Measurements from ENCODE around the gene C3orf20. TPM values are rescaled to one million over a fixed set of nuclear protein-coding genes. Genes with fewer than 3 reads are reported as not detected.

The C3orf20 gene
- total RNA-seq, 1 donor: not detected

DNA sequence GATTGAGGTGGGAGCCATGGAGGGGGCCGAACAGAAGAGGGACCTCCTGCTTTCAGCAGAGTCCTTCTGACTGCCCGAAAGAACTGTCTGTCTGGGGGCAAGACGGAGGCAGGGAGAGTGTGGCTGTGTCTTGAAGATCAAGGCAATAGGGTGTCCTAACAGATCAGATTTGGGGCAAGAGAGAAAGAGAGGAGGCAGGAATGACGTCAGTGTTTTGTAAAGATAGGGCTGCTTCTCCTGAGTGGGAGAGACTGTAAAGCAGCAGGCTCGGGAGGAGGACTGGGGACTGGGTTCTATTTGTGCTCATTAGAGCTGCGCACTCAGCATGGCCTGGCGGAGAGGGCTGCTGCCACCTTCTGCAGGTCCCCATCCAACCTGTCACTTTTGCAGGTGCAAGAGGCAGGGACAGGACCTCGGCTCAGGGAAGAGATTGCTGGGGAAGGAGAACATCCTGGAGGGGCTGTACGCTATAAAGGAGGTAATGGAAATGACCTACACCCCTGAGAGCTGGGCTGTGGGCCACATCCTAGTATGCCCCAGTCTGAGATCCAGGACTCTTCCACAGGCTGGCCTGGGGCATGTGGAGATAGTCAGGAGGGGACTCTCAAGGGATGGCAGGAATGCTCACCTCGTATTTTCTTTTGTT lies 114.8 kb downstream of the C3orf20 start:
- no peak overlapping the region for H3K4me3 ChIP-seq (ENCODE audit: low read depth, low read length)
- TF ChIP-seq, protein P1, sequence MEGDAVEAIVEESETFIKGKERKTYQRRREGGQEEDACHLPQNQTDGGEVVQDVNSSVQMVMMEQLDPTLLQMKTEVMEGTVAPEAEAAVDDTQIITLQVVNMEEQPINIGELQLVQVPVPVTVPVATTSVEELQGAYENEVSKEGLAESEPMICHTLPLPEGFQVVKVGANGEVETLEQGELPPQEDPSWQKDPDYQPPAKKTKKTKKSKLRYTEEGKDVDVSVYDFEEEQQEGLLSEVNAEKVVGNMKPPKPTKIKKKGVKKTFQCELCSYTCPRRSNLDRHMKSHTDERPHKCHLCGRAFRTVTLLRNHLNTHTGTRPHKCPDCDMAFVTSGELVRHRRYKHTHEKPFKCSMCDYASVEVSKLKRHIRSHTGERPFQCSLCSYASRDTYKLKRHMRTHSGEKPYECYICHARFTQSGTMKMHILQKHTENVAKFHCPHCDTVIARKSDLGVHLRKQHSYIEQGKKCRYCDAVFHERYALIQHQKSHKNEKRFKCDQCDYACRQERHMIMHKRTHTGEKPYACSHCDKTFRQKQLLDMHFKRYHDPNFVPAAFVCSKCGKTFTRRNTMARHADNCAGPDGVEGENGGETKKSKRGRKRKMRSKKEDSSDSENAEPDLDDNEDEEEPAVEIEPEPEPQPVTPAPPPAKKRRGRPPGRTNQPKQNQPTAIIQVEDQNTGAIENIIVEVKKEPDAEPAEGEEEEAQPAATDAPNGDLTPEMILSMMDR (IDR thresholded peaks at IDR 0.05; ENCODE audit: insufficient read depth, low read depth, low read length): no peak
- no peak for DNase-seq (ENCODE audit: low read depth)

DNA sequence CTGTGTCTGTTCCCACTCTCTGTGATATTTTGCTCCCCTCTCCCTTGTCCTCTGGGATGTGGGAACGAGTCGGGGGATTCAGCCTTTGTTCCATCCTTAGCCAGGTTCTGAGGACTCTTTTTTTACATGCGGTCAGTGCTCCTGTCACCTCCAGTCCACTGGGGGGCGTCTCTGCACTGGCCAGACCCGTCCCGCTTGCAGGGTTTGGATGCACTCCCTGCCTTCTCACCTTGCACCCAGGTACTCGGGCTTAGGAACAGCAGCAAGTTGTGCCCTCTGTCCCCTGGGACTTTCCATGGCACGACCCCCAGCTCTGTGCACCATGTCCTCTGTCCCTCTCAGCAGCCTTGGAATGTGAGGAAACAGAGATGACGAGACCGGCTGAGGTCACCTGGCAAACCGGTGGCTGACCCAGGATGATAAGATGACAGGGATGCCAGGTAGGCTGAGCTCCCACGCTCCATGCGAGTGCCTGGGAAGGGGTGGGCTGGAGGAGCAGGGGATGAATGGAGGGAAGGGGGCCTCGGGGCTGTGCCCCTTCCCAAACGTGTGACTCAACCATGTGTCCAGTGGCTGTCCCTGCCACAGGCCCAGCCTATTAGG lies 116.5 kb downstream of the C3orf20 start:
- TF ChIP-seq, protein P1 (IDR thresholded peaks at IDR 0.05; ENCODE audit: insufficient read depth, low read depth, low read length): peak; percentile 79
- peak; percentile 41 for DNase-seq (ENCODE audit: low read depth)
- no peak overlapping the region for H3K4me3 ChIP-seq (ENCODE audit: low read depth, low read length)

DNA sequence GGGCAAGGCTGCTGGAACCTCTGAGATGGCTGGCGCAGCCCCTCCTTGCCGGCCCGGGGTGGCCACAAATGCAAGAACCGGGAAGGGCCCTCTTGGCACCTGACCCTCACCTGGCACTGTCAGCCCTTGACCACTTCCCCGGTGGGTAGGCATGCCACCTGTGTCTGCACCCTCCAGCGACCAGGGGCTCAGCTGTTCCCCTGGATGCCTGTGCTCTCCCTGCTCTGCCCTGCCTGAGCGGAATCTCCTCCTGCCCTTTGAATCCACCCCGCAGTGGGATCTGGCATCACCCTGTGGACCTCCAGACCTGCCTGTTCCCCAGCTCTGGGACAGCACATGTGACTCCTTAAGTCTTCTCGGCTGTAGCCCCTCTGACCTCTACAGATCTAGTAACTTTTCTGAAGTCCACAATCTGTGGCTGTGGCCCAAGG lies 117.8 kb downstream of the C3orf20 start:
- no peak overlapping the region for H3K4me3 ChIP-seq (ENCODE audit: low read depth, low read length)
- no peak for DNase-seq (ENCODE audit: low read depth)
- TF ChIP-seq, protein P1 (IDR thresholded peaks at IDR 0.05; ENCODE audit: insufficient read depth, low read depth, low read length): no peak

DNA sequence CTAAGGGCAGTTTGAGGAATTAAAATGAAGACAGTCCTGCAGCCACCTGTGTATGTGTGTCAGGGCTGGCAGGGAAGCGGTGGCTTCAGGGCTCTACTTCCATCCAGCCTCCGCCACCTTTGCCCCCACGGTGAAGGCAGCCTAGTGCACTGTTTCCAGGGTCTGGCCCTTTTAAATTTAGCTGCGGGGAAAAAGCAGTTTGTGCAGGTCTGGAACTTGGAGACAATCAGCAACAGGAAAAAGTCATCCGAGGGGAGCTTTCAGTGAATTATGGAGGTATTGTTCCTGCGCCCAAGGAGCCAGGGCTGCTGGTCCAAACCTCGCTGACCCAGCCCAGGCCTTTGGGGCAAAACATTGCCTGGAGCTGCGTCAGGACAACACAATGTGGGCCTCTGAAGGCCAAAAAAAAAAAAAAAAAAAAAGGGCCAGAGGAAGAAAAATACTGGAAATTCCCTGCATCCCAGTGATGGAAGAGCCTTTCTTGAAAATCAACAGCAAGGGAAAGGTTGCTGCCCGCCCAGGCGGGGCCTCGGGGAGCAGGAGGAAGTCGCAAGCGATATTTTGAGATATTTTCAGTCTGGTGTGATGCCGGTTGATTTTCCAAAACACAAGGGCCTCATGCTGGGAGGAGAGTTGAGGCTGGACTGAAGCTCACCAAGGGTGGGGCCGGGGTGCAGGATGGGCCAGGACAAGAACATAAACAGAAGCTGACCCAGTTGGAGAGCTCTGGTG lies 118.4 kb downstream of the C3orf20 start:
- DNase-seq (ENCODE audit: low read depth): no peak
- H3K4me3 ChIP-seq (ENCODE audit: low read depth, low read length): no peak overlapping the region
- TF ChIP-seq, protein P1 (IDR thresholded peaks at IDR 0.05; ENCODE audit: insufficient read depth, low read depth, low read length): no peak

DNA sequence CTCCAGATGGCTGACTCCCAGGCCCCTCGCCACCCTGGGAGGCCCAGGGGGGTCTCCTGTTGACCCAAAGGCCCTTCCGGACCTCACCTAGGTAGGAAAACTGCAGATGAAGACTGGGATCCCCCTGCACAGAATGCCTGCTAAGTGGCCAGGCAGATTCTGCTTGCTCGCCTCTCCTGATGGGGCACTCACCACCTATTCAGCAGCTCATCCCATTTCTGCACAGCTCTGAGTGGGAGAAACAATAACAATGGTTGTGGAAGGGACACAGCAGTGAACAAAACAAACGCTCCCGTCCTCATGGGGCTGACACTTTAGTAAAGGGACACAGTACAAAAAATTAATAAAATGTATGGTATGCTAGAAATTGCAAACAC lies 118.9 kb downstream of the C3orf20 start:
- DNase-seq (ENCODE audit: low read depth): no peak
- H3K4me3 ChIP-seq (ENCODE audit: low read depth, low read length): no peak overlapping the region
- TF ChIP-seq, protein P1 (IDR thresholded peaks at IDR 0.05; ENCODE audit: insufficient read depth, low read depth, low read length): no peak

DNA sequence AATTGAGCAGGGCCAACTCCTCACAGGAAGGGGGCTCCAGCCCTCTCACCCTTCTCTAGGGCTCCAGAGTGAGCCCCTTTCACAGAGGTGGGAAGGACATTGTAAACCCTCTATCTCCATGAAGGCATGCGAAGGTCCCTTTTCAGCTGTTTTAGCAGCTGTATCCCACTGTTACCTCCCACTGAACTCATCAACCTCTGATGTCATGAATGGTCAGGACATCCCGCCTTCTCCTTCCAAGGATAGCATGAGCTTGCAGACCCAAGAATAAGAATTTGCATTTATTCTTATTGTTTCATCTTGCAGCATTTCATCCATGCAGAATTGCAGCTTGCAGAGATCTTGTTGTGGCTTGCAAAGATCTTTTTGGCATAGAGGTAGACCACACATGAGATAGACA lies 119.5 kb downstream of the C3orf20 start:
- TF ChIP-seq, protein P1 (IDR thresholded peaks at IDR 0.05; ENCODE audit: insufficient read depth, low read depth, low read length): no peak
- no peak overlapping the region for H3K4me3 ChIP-seq (ENCODE audit: low read depth, low read length)
- no peak for DNase-seq (ENCODE audit: low read depth)

Measured in fibroblast of villous mesenchyme (primary cell).